GM08714 (cell line): Measurements from ENCODE around the gene ALKBH5.
"Not testable (repeated sequence)": the region's sequence is repeated elsewhere in the genome, so short reads cannot be mapped to it uniquely, and the experiment has no call there.

Experiments
- H3K4me3 ChIP-seq: fragments of 200-500 bp; sonication (Bioruptor generic); 2 replicates; pipeline ENCODE4 v1.5.1; 2014; ENCODE audit warnings: mild to moderate bottlenecking, low read length, inconsistent platforms
- ZNF274 ChIP-seq: IDR thresholded peaks from 2 replicates; pipeline ENCODE4 v1.6.1; 2012; ENCODE audit warnings: mild to moderate bottlenecking, low read depth, low read length

Gene ALKBH5

DNA sequence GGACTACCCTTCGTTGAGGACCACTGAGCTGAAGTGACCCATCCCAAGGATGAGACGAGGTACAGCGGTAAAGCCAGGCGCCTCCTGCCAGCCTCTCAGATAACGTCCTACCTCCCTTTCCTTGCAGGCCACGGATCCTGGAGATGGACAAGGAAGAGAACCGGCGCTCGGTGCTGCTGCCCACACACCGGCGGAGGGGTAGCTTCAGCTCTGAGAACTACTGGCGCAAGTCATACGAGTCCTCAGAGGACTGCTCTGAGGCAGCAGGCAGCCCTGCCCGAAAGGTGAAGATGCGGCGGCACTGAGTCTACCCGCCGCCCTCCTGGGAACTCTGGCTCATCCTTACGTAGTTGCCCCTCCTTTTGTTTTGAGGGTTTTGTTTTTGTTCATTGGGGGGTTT, 24.5 kb downstream of the ALKBH5 start:
- no peak overlapping the region for H3K4me3 ChIP-seq
- no peak for TF ChIP-seq ZNF274

DNA sequence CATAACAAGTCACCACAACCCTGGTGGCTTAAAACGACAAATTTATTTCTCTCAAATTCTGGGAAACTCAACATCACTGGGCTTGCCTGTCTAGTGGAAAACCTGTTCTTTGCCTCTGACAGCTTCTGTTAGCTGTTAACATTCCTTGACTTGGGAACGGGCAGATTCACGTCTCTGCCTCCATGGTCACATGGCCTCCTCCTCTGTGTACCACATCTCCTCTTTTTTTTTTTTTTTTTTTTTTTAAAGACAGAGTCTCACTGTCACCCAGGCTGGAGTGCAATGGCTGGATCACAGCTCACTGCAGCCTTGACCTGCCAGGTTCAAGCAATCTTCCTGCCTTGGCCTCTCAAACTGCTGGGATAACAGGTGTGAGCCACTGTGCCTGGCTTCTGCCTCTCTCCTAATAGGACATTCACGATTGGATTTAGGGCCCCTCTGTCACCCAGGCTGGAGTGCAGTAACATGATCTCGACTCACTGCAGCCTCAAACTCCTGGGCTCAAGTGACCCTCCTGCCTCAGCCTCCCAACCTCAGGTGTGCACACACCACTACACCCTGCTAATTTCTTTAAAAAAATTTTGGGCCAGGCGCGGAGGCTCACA, 30.1 kb downstream of the ALKBH5 start:
- no peak for TF ChIP-seq ZNF274
- no peak overlapping the region for H3K4me3 ChIP-seq

DNA sequence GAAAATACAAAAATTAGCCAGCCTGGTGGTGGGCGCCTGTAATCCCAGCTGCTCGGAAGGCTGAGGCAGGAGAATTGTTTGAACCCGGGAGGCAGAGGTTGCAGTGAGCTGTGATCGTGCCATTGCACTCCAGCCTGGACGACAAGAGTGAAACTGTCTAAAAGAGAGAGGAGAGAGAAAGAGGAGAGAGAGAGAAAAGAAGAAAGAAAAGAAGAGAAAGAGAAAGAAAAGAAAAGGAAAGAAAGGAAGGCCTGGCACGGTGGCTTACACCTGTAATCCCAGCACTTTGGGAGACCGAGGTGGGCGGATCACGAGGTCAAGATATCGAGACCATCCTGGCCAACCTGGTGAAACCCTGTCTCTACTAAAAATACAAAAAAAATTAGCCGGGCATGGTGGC, 33.3 kb downstream of the ALKBH5 start:
- not testable (repeated sequence) for H3K4me3 ChIP-seq

DNA sequence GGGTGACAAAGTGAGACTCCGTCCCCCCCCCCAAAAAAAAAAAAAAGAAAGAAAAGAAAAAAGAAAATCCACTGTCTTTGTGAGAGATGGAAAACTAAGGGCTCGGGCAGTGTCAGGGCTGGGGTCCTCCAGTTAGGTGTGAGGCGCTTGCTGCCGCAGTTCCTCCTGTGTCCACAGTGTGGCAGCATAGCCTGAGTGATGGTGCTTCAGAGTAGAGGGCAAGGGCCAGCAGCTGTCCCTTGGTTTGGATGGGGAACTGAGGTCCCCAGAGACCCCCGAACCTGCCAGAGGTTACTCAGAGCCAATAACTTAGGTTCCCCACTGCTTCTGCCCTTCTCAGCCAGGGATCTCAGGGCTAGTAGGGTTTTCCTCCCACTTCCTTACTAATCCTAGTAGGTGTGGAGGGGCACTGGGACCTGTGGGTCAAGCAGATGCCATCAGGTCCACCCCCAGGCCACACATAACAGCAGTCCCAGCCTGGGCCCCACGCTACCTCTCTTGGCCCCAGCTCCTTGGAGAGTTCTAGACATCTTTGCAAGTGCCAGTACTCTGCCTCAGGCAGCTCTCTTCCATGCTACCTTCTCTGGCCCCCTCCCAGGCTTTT, 33.9 kb downstream of the ALKBH5 start:
- no peak for TF ChIP-seq ZNF274
- no peak overlapping the region for H3K4me3 ChIP-seq

DNA sequence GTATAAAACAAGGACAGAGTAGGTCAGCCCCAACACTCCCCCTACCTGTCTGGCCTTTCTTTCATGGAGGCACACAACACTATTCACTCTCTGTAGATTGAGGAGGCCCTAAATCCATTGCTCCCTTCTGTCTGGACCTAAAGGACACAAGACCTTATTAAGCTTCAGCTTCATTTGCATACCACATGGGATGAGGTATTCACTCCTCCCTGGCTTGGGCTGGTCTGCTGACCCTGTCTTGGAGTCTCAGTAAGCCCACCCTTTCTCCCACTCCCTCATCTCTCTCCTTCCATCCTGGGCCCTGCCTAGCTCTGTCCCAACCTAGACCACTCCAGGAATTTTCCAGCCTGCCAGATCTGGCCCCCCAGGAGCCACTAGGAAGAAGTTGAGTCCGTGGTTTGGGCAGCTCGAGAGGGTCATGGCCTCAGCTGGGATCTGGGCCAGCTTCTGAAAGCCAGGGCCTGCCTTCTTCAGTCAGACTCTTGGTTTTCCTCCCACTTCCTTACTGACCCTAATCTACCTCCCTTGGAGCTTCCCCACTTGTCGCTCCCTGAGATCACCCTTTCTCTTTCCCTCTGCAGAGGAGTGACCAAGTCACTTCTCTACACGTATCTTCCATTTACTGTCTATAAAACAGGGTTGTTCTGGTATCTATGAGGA, 35.3 kb downstream of the ALKBH5 start:
- H3K4me3 ChIP-seq = no peak overlapping the region
- no peak for TF ChIP-seq ZNF274

DNA sequence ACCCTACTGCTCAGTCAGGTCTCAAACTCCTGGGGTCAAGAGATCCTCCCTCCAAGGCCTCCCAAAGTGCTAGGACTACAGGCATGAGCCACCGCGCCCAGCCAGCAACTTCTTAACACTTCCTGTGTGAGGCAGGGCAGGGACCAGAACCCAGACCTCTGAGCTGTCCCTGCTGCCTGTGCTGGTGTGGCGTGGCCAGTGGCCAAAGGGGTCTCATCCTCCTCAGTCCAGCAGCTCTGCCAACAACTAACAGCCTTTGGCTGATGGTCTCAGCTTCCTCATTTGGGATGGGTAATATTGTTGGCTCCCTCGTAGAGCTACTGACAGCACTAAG, 40.4 kb downstream of the ALKBH5 start:
- no peak for TF ChIP-seq ZNF274
- H3K4me3 ChIP-seq = no peak overlapping the region

DNA sequence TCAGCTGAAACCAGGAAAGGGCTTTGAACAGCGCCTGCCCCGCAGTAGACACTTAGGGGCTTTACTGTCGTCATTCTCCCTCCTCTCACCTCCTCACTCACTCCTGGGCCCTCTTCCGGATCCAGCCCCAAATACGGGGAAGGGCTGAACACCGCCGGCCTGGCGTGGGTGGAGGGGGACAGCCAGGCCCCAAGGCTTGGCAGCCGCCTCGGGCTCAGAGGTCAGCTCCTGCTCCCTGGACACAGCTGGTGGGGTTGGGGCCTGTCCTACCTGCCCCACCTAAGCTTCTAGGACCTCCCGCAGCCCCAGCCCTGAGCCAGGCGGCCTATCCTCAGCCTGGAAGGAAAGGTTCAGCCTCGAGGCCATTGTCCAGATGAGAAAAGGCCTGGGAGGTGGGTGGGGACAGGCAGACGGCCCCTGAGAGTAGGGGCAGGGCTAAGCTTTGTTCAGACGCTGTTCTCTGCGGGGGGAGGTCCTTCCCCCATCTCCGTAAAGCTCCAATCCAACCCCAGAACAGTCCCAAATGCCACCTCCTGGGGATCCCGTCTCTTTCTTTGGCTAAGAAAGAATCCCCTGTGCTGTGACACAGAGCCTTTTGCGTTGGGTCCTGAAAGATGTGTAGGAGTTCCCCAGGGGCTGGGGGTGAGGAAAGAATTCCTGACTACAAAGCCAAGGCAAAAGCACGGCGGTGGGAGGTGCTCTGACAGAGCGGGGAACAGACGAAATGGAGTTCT, 40.9 kb downstream of the ALKBH5 start:
- TF ChIP-seq ZNF274 = no peak
- no peak overlapping the region for H3K4me3 ChIP-seq

DNA sequence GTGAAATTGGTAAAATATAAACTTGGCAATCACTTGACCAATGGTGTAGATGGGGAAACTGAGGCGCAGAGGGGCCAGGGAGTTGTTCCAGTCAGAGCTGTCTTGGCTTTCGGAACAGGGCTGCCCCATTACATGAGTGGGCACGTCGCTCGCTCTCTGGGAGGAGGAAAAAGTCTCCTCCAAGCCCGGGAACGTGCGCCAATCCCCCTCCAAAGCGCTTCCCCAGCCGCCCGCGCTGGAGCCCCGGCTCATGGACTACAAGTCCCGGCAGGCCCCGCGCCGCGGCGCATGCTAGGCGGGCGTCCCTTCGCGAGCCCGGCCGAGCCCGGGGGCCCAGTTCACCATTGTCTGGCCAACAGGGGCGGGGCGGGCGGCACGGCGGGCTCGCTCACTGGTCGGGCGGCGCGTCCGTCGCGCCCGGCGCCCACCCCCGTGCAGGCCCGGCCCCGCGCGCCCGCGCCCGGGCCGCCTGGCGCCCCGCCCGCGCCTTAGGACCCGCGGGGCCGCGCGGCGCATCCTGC, 41.6 kb downstream of the ALKBH5 start, which contains the start of gene LLGL1:
Gene LLGL1, plus strand, starts transcription at position 515 of the 521 bp plus-strand sequence. CDS start 48 bp downstream, outside the sequence.
- no peak for TF ChIP-seq ZNF274

DNA sequence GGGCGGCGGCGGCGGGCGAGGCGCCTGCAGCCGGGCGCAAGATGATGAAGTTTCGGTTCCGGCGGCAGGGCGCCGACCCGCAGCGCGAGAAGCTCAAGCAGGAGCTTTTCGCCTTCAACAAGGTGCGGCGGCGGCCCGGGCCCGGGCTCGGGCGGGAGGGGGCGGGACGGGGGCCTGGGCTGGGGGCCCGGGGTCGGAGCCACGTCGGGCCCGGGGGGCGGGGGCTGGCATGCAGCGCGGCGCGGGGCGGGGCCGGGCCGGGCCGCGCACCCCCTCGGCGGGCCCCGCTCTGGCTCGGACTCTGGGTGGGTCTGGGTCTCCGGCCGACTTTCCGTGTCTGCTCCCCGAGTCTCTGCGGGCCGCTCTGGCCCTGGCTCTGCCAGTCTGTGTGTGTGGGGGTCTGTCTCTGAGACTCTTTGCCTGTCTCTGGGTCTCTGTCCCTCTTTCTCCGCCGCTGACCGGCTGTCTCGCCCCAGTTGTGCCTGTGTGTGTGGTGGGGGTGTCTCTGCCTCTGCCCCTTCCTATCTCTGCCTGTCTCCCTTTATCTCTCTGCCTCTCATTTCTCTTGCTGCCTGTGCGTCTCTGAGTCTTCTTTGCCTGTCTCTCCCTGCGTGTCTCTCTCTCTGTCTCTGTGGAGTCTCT, 42.1 kb downstream of the ALKBH5 start:
- TF ChIP-seq ZNF274 = no peak
- peak overlapping the region; percentile 56 for H3K4me3 ChIP-seq

More for the DNA sequence above, 41.6 kb downstream of the ALKBH5 start, which contains the start of gene LLGL1:
- peak within 1 kb of the TSS; percentile 56 for H3K4me3 ChIP-seq

DNA sequence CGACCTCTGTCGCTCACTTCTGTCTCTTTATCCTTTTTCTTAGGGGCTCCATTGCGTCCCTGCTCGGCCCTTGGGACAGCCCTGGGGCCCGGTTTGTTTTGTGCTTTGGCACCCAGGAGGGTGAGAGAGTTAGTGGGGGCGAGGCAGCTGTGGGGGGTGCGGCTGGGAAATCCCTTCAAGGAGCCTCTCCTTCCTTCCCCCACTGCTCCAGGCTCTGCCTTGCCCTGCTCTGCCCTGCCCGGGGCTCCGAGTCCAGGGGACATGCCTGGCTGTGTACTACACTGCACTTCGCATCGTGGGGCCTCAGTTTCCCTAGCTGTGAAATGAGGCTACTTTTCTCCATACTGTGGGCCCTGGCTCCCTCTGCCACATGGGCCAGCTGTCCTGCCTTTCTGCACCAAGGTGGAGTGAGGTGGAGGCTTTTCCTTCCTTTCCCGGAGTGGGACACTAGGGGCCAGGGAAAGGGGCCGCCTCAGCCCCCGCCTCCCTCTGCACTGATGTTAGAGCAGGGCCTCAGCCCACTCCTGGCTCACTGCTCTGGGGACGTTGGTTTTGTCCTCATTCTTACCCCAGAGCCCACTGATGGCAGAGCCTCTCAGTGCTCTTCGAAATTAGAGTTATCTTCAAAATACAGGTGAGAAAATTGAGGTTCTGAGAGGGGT, 42.8 kb downstream of the ALKBH5 start:
- TF ChIP-seq ZNF274 = no peak
- peak overlapping the region; percentile 56 for H3K4me3 ChIP-seq

DNA sequence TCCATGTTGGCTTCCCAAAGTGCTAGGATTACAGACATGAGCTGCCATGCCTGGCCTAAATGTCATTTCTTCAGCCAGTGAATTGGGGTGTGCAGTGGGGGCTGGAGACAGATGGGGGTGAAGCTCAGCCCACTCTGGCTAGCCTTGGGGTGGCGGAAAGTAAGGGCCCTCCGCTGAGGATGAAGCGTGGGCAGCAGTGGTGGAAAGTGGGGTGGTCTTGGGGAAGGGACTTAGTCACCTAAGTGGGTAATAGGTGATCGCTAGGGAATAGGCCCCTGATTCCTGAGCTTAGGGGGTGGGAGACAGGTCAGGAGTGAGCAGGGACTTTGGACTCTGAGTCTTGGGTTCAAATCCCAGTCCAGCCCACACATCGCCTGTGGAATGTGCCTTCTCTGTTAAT, 44.0 kb downstream of the ALKBH5 start:
- no peak for TF ChIP-seq ZNF274

DNA sequence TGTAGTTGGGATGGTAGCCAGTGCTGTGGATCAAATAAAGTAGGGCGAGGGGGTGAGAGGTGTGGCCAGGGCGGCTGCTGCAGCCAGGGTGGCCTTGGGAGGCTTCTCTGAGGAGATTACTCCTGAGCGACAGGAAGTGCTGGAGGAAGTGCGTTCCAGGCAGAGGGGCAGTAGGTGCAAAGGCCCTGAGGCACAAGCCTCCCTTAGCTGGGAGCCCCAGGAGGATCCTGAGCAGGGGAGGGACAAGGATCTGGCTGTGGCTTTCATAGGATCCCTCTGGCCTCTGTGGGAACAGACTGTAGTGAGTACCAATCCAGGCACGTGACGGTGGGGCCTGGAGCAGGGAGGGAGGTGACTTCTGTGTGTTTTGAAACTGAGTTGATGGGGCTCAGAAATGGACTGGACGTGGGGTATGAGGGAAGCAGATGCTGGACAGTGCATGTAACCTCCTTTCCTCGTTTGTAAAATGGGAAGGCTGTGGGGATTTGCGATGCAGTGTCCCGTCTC, 44.6 kb downstream of the ALKBH5 start:
- H3K4me3 ChIP-seq = no peak overlapping the region
- TF ChIP-seq ZNF274 = no peak

More for the DNA sequence above, 44.0 kb downstream of the ALKBH5 start:
- H3K4me3 ChIP-seq = no peak overlapping the region

DNA sequence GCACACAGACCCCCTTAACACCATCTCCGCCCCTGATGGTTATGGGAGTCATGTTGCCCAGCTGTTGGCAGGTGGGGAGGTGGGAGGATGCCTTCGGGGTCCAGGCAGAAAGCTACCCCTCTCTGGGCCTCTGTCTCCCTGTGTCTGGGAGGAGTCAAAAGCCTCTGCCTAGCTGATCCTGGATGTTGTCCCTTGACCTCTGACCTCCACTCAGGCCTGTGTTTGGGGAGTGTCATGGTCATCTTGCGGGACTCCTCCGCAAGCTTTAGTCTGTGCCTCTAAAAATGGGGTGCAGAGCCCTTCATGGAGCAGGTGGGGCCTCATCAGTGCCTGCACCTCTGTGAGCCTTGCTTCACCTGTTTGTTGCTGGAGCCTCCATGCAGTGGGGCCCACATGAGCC, 45.6 kb downstream of the ALKBH5 start:
- H3K4me3 ChIP-seq = no peak overlapping the region
- TF ChIP-seq ZNF274 = no peak
